OCI-M2 (cell line): ENCODE results near the gene PPIP5K1.
A peak's percentile ranks its signal among the peaks of the same experiment; 100 is the strongest.

Source experiments
- DNase-seq: peaks from one replicate; lab custom pipeline; 2025; ENCODE audit not compliant: unreplicated experiment; lab: John Stamatoyannopoulos, UW

Gene PPIP5K1

GRCh38 chr15:43518197-43518761 lies 71.7 kb downstream of the PPIP5K1 start:
- DNase-seq = no peak

- no peak for DNase-seq
Observed at GRCh38 chr15:43517354-43518196, 72.4 kb downstream of the PPIP5K1 start, which contains the start of gene MAP1A. Gene MAP1A, plus strand, starts transcription at chr15:43517608. Its CDS starts 3,866 bp downstream, at chr15:43521474.

DNA sequence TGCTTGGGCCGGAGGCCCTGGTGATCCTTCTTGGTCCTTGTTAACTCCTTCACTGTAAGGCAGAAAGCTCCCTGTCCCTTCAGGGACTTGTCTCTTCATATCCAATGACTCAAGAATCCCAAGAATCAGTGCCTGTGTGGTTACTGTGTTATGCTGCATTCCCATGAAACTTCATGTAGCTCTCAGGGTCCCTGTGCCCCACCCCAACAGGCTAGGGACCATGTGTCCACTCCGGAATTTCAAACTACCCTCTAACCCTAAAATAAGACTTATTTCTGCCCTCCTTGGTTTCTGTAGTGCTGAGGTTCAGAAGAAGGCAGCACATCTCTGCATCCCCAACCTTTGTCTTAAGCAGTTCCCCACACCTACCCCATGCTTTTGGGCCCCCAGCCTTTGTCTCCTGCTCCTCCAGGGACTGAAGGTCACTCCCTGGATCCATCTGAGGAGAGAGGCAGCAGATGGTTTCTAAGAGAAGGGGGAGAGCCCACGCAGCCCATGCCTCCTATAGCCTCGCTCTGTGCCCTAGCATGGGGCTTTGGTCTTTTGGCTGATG lies 73.1 kb downstream of the PPIP5K1 start:
- no peak for DNase-seq

- DNase-seq = no peak
Observed at GRCh38 chr15:43516185-43516584, 73.8 kb downstream of the PPIP5K1 start.

- DNase-seq = no peak
Observed at GRCh38 chr15:43515741-43516140, 74.3 kb downstream of the PPIP5K1 start.

GRCh38 chr15:43514241-43515057 lies 75.6 kb downstream of the PPIP5K1 start:
- DNase-seq = no peak

GRCh38 chr15:43513550-43513949 lies 76.5 kb downstream of the PPIP5K1 start:
- no peak for DNase-seq

- DNase-seq = no peak
Observed at GRCh38 chr15:43511012-43511885, 78.8 kb downstream of the PPIP5K1 start.

- peak; percentile 79 for DNase-seq
Observed at GRCh38 chr15:43510200-43511011, 79.6 kb downstream of the PPIP5K1 start.

DNA sequence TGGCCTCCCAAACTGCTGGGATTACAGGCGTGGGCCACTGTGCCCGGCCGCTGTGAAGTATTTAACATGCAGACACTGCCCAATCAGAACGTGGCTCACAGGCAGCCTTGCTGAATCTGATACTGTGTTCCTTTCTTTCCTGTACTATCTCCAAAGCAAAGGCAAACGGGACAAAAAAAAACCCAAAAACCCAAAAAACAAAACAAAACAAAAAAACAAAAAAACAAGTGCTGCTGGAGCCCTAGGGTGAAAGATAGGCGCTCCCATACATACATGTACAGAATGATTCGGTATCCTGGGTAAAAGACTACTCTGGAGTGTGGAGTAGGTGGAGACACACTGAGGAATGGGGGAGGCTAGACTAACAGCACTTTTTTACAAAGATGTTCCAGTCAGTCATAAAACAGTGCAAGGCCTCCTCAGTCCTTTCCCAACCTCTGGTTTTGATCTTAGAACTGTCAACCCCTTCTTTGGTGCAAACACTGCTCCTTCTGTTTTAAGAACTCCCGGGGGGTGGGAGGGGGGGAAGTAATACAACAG lies 80.3 kb downstream of the PPIP5K1 start:
- no peak for DNase-seq

DNA sequence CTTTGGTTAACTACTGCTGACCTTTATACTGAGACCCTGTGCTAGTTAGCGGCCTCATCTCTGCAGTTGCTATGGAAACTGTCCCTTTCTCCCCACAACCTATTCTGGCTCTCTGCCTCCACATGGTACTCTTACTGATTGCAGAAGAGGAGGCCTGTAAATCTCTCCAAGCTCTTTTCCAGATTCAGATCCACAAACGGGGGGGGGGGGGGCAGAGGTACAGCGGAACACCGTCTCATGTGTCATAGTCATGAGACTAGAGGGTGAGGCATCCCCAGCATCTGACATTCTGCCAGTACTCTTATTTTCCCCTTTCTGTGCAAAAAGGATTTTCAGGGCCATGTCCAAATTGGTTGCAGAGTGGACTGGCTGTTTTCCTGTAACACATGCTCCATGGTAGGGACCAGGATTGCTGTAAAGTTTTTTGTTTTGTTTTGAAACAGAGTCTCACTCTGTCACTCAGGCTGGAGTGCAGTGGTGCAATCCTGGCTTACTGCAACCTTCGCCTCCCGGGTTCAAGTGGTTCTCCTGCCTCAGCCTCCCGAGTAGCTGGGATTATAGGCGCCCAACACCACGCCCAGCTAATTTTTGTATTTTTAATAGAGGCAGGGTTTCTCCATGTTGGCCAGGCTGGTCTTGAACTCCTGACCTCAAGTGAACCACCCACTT lies 80.9 kb downstream of the PPIP5K1 start:
- no peak for DNase-seq

DNA sequence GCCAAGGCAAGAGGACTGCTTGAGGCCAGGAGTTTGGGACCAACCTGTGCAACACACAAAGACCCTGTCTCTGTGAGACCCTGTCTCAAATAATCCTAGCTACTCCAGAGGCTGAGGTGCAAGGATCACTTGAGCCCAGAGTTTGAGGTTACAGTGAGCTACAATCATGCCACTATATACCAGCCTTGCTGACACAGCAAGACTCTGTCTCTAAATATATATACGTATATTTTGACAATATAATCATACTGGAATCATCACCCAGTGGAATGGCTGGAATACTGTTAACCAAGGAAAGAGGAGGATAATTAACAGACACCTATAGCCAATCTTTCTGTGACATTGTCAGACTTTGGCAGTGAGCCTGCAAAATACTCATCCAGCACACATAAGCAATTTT lies 81.6 kb downstream of the PPIP5K1 start:
- no peak for DNase-seq

DNA sequence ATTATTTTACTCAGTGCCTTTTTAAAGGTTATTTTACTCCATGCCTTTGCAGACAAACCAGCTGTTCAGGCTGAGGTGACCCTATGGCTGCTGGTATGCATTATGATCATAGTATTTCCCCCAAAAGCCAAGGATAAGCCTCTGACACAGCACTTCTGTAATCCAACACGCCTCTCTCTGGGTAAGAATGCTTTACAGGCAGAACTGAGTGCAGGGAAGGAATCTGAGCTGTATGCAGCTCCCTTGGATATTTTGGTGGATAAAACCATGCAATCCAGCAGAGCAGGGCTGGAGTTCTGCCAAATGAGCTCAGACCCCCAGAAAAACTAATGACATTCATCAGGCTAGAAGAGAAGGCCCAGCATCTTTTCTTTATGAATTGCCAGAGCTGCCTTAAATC lies 84.3 kb downstream of the PPIP5K1 start:
- DNase-seq = no peak

GRCh38 chr15:43499635-43500034 lies 90.4 kb downstream of the PPIP5K1 start:
- DNase-seq = no peak

- DNase-seq = no peak
Observed at GRCh38 chr15:43498990-43499389, 91.0 kb downstream of the PPIP5K1 start.

DNA sequence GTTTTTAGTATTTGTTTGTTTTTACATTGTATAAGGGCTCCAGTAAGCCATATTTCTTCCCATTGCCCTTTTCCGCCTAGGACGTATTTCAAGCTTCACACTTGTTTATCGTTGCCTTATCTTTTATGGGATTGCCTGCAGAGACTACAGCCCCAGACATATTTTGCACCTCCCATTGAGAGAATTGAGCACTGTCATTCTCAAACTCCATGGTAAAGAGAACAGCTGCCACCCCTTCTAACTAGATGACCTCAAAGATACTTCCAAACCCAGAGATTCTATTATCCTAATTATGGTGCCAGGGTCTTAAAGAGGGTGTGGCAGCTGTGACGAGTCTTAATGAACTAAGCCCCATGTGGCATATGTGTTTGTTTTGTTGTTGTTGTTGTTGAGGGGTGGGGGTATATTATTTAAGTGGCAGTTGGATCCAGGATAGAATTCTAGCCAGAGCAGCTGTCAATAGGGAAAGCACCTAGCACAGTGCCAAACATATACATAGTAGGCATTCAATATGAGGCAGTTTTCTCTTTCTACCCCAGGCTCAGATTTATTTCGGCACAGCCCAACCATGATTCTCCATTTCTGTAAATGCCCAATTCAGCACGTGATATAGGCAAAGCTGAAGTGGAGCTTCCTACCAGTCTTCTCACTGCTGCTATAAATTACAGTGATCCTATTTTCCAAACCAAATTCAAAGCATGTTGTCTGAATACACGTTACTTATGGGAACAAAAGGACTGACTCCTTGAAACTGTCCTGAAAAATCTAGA lies 96.1 kb downstream of the PPIP5K1 start:
- DNase-seq = no peak

GRCh38 chr15:43492673-43493601 lies 97.1 kb downstream of the PPIP5K1 start, which contains the start of gene TP53BP1:
Gene TP53BP1, minus strand, starts transcription at chr15:43493156. Its CDS starts 113 bp downstream, at chr15:43493043.
- DNase-seq = no peak
